ENCODE results near the gene ITFG2.
A peak's percentile ranks its signal among the peaks of the same experiment; 100 is the strongest.
"Not testable (repeated sequence)": the region's sequence is repeated elsewhere in the genome, so short reads cannot be mapped to it uniquely, and the experiment has no call there.

Gene ITFG2

GRCh38 chr12:2812290-2813213 is at the start of gene ITFG2:
TSS of gene ITFG2 (plus strand) at chr12:2812668. CDS start at chr12:2812761, 93 bp downstream.
- DNase-seq = peak; percentile 99

DNA sequence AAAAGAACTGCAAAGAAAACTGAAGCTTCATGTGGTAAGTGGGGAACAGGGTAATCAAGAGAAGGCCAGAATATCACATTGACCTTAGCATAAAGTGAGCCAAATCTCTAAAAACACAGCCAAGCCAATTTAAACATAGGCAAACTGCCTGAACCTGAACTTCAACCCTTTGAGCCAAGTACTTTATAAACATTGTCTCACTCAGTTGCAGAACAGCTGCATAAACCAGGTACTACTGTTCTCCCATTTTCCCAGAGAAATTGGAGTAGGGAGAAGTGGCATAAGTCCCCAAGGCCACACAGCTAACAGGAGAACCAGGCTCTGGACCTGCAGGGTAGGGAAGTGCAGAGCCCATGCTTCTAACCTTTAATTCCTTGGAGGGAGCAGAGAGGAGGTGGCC is 48.1 kb upstream of the ITFG2 start:
- DNase-seq = no peak

DNA sequence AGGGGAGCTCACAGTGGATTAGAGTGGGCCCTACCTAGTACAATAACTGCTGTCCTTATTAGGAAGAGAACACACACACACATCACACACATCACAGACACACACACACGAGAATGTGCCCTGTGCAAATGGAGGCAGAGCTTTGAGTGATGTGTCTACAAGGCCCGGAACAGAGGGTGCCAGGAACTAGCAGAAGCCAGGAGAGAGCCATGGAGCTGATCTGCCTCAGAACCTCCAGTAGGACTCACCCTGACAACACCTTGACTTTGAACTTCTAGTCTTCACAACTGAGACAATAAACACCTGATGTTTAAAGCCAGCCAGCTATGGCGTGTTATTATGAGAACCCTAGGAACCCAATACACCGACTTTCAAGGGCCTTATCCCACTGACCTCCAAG is 47.4 kb upstream of the ITFG2 start:
- DNase-seq = no peak

- no peak for DNase-seq
Observed at GRCh38 chr12:2765608-2766007, 46.9 kb upstream of the ITFG2 start.

- no peak for DNase-seq
Observed at GRCh38 chr12:2768224-2768961, 44.1 kb upstream of the ITFG2 start.

GRCh38 chr12:2769866-2770533 is 42.5 kb upstream of the ITFG2 start:
- no peak for DNase-seq

- DNase-seq = not testable (repeated sequence)
Observed at GRCh38 chr12:2770544-2770943, 41.9 kb upstream of the ITFG2 start.

GRCh38 chr12:2772370-2772769 is 40.1 kb upstream of the ITFG2 start:
- DNase-seq = no peak

DNA sequence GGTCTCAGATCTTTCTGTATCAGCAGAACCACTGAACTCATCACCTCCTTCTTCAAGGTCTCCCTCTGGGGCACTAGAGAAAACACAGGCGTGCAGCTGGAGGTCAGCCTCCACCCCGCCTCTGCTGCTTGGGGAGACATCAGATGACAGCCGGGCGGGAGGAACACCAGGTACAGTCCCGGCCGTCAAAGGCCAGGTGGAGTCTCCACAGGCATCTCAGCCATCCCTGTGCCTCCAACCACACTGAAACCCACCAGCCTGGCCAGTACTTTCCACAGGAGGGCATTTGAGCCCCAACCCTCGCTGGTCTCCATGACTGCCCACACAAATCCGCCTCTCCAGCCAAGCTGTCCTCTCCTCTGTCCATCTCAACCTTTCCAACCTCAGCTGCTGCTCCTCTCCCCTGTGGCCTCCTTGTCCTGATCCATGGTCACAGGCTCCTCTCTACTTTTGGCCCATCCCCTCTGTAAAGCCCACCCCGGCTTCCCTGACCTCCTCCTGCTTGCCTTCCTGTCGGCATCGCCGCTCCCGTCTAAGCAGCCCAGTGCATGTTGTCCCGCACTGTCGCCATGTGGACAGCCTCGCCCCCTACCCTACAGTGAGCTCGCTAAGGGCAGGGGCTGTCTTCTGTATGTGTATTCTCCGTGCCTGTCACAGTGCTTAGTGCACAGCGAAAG is 39.1 kb upstream of the ITFG2 start:
- no peak for DNase-seq

GRCh38 chr12:2775431-2775830 is 37.0 kb upstream of the ITFG2 start:
- no peak for DNase-seq

DNA sequence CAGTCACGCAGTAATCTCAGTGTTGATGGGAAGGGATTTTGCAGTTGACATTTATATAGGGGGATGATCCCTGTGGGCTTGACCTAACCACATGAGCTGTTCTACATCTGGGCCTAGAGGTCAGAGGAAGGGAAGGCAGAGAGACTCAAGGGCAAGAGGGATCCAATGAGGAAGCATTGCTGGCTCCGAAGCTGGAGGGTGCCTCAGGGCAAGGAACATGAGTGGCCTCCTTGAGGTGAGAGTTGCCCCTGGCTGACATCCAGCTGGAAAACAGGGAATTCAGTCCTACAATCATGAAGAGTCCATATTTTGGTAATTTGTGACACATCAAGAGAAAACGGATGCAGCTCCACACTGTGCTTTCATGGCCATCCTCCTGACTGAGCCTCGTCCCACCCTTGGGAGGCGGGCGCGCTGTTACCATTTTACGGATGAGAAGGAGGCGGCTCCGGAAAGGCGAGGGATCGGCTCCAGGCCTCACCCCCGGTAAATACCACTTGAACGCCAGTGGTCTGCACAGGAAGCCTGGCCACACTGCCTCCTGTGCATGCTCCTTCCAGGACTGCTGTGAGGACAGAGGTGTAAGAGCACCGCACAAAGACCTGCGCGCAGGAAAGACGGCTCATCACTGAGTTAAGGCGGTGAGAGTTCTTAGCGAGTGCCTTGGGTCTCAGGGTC is 36.2 kb upstream of the ITFG2 start:
- no peak for DNase-seq

- DNase-seq = no peak
Observed at GRCh38 chr12:2779281-2779680, 33.2 kb upstream of the ITFG2 start.

GRCh38 chr12:2783936-2784600 is 28.4 kb upstream of the ITFG2 start:
- peak in 1 of 2 experiments; percentile 58 for DNase-seq

- DNase-seq = no peak
Observed at GRCh38 chr12:2785017-2785416, 27.5 kb upstream of the ITFG2 start.

GRCh38 chr12:2791089-2791488 is 21.4 kb upstream of the ITFG2 start:
- no peak for DNase-seq

DNA sequence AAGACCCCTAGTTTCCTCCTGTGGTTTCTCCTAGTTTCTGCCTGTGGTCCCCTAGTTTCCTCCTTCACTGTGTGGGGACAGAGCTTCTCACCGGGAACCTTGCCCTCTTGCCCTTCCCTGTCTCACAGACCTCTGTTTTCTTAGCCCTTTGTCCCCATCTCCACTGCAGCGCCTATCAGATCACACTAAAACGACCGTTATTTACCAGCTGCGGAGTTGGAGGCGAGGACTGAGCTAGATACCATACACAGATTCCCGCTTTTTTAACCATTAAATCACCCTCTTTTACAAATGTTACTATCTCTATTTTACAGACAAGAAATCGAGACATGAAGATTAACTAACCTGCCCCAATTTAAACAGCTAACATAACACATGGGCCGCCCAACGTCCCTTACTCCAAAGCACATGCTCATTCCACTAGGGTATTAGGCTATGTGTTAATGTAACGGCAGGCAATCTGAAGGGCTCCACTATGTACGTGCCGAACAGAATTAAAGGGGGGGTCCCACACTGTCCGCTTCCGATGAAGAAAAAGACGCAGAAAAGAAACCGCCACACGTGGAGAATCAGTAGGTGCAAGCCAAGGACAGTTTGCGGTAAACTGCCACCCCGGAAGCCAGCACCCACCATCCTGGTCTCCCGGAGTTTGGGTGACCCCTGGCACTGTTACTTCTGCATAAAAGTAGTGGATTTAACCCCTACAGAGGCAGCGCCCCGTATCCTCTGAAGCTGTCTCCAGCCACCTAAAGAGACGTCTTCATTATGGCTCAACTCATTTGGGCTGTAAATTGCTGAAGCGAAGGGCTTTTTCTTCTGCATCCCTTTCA is 19.6 kb upstream of the ITFG2 start:
- DNase-seq = no peak

GRCh38 chr12:2793561-2793960 is 18.9 kb upstream of the ITFG2 start:
- no peak for DNase-seq

DNA sequence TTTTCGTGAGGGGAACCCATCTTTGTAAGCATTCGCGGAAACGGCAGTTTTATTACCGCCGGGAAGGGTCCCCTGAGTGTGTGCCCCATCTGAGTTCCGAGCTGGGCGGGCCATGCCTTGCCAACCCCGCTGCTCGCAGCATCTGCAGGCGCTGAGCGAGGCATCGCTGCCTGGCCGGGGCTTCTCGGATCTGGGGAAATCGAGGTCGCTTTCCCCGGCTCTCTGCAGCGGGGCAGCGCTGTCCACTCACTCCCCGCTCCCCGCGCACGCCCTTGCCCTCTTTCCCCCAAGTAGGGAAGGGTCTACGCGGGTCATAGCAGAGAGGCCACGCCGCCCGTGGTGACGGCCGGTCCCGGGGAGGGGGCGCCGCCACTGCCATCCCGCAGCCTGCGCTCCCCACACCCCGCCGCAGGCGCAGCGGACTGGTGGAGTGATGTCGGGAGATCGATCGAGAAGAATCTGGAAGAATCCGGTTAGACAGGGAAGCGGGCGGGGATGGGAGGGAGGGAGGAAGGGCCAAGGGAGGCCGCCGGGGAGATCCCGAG is 18.2 kb upstream of the ITFG2 start:
- peak; percentile 61 to 73 for DNase-seq

GRCh38 chr12:2794736-2795289 is 17.7 kb upstream of the ITFG2 start, which contains the start of gene FKBP4:
TSS of gene FKBP4 (plus strand) at chr12:2794970. CDS start at chr12:2795140, 170 bp downstream.
- DNase-seq = peak; percentile 61 to 86
